MCF 10A (cell line): ENCODE results near the gene HNRNPM. TPM values are rescaled to one million over a fixed set of nuclear protein-coding genes. Genes with fewer than 3 reads are reported as not detected.

Experiments
- BruUV-seq: library from RNA; stranded (reverse); fragments of 400-500 nt; replicated peaks from 2 replicates; lab custom pipeline; 2021; lab: Mats Ljungman, UMichigan
- CTCF ChIA-PET: fragments of 300-600 bp; sonication (Branson Sonifier 250); formaldehyde crosslinking; extraction: SDS; loops from one replicate; lab custom pipeline; 2021; ENCODE audit warnings: antibody characterized with exemption, inconsistent platforms; lab: Yijun Ruan, JAX
- POLR2A ChIA-PET: fragments of 300-600, 350-650 bp; sonication (Branson Sonifier 250); formaldehyde crosslinking; extraction: SDS; loops from one replicate; lab custom pipeline; 2020; ENCODE audit warnings: antibody characterized with exemption, inconsistent platforms; lab: Yijun Ruan, JAX
- DNase-seq: peaks from one replicate; pipeline ENCODE4 v3.0.0-alpha.2; 2018; ENCODE audit not compliant: unreplicated experiment
- H3K27ac Mint-ChIP-seq: one replicate; pipeline ENCODE4 v1.8.0; 2022; ENCODE audit warnings: mild to moderate bottlenecking, low read depth, mixed read lengths; ENCODE audit not compliant: unreplicated experiment
- H3K27me3 Mint-ChIP-seq: one replicate; pipeline ENCODE4 v1.8.0; 2022; ENCODE audit warnings: mixed read lengths; ENCODE audit not compliant: insufficient read depth, unreplicated experiment
- H3K36me3 Mint-ChIP-seq: one replicate; pipeline ENCODE4 v1.8.0; 2022; ENCODE audit warnings: mild to moderate bottlenecking, moderate library complexity, mixed read lengths; ENCODE audit not compliant: insufficient read depth, unreplicated experiment
- H3K4me1 Mint-ChIP-seq: one replicate; pipeline ENCODE4 v1.8.0; 2022; ENCODE audit warnings: mixed read lengths; ENCODE audit not compliant: insufficient read depth, unreplicated experiment
- H3K4me3 Mint-ChIP-seq: one replicate; pipeline ENCODE4 v1.8.0; 2022; ENCODE audit warnings: mild to moderate bottlenecking, moderate library complexity, mixed read lengths; ENCODE audit not compliant: unreplicated experiment
- H3K9me3 Mint-ChIP-seq: one replicate; pipeline ENCODE4 v1.8.0; 2022; ENCODE audit warnings: mixed read lengths; ENCODE audit not compliant: unreplicated experiment
- intact Hi-C: fragments of 100-400 bp; cut with micrococcal nuclease; formaldehyde crosslinking; loops from 2 replicates; pipeline ENCODE4 v1.14.1; 2022
- total RNA-seq: library from RNA; stranded (reverse); gene quantifications from 2 replicates; pipeline ENCODE4 v1.2.3, GENCODE V29; 2022
- TF ChIP-seq, protein P1 (sequence below): fragments of 200-600 bp; IDR thresholded peaks from one replicate; pipeline ENCODE4 v1.8.0; 2022; ENCODE audit warnings: antibody characterized with exemption, mild to moderate bottlenecking; ENCODE audit not compliant: unreplicated experiment

HNRNPM gene
- total RNA-seq, 1 experiment from 2014 or later = 161 TPM

DNA sequence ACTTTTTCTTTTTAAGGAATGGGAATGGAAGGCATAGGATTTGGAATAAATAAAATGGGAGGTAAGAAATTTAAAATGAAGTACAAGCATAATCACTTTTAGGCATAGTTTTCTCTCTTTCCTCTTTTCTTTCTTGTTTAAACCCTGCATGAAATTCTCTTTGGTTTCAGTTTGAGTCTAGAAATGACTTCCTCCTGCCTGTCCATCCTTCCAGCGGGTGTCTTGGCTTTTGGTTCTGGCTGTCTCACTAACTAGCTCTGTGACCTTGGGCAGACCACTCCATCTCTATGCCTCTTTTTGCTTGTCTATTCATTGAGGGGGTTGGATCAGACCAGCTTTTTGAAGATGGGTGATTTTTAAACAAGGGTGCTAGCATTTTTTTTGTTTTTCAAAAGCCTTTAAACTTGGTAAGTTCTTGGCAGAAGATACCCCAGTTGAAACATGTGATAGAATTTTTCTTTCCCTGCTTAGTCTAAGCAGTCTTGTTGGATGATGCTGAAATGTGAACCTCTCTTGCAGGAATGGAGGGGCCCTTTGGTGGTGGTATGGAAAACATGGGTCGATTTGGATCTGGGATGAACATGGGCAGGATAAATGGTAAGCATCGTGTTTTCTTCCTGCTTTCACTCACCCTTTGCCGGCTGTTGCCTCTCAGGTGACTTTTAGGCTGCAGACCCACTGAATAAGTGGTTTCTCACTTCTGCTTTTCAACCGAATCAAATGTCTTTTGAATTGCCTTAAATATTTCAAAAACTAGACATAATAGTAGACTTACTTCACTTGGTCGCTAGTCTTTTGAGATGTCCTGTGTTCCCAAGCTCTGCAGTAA lies 29.1 kb downstream of the HNRNPM start:
- Mint-ChIP-seq H3K9me3 (no peaks in the 10 kb centered on the region), H3K27ac (no peak overlapping the region), H3K4me3 (no peak overlapping the region), H3K36me3 (peaks cover 100% of the 10 kb centered on the region), H3K27me3 (no peaks in the 10 kb centered on the region), H3K4me1 (peaks cover 8% of the 10 kb centered on the region)
- intact Hi-C loops = no loop called here
- TSS peak; percentile 5 for BruUV-seq
- TF ChIP-seq, protein P1, sequence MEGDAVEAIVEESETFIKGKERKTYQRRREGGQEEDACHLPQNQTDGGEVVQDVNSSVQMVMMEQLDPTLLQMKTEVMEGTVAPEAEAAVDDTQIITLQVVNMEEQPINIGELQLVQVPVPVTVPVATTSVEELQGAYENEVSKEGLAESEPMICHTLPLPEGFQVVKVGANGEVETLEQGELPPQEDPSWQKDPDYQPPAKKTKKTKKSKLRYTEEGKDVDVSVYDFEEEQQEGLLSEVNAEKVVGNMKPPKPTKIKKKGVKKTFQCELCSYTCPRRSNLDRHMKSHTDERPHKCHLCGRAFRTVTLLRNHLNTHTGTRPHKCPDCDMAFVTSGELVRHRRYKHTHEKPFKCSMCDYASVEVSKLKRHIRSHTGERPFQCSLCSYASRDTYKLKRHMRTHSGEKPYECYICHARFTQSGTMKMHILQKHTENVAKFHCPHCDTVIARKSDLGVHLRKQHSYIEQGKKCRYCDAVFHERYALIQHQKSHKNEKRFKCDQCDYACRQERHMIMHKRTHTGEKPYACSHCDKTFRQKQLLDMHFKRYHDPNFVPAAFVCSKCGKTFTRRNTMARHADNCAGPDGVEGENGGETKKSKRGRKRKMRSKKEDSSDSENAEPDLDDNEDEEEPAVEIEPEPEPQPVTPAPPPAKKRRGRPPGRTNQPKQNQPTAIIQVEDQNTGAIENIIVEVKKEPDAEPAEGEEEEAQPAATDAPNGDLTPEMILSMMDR = no peak
- ChIA-PET CTCF (interaction anchor here (0.6 to 1.8 kb wide), 5 partner anchors 13 to 107 kb away, joined by 3 to 6 read pairs (median 3); partner anchors contain the start of gene MARCHF2), POLR2A (interaction anchor here (0.6 to 1.2 kb wide), 3 partner anchors 28 to 358 kb away, joined by 3 read pairs; no protein-coding TSS in a partner anchor)
- DNase-seq = no peak

DNA sequence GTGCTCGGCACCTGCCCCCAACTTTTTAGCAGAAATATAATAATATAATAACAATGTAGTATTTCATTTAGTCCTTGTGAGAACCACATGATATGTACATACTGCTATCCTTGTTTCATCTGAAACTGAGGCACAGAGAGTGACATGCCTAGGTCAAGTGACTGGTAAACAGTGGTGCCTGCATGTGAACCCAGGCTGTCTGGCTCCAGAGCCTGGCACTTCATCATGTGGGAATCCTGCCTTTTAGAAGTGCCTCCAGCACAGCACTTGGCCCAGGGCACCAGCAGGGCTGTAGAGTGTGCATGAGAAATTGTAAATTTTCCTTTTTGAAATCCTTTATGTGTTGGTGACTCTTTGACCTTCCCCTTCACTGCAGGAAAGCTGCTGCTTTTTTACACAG lies 30.2 kb downstream of the HNRNPM start:
- POLR2A ChIA-PET = interaction anchor here (1.2 kb wide), 1 partner anchor 12 kb away, joined by 3 read pairs; no protein-coding TSS in a partner anchor

DNA sequence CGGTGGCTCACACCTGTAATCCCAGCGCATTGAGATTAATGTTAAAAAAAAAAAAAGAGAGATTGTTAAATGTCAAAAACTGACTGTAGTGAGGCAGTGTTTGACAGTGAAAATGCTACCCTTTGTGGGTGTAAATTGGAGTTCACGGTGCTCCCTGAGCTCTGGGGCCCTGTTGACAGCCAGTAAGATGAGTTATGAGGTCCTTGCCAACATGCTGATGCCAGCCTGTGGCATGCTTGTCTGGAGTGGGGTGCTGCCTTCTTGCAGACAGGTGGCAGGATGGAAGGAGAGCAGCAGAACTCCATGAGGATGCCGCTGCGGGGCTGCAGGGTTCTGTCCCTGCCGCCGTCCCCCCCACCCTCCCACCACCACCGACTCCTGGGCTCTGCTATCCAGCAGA lies 31.7 kb downstream of the HNRNPM start:
- TF ChIP-seq, protein P1 = no peak
- no peak overlapping the region for H3K4me3 Mint-ChIP-seq
- no peak for DNase-seq
- no peaks in the 10 kb centered on the region for H3K9me3 Mint-ChIP-seq
- ChIA-PET POLR2A (interaction anchor here (1.0 kb wide), 1 partner anchor 51 kb away, joined by 3 read pairs; no protein-coding TSS in a partner anchor), CTCF (interaction anchor here (1.1 kb wide), 1 partner anchor 79 kb away, joined by 3 read pairs; no protein-coding TSS in a partner anchor)
- H3K27ac Mint-ChIP-seq = no peak overlapping the region
- H3K4me1 Mint-ChIP-seq = peaks cover 19% of the 10 kb centered on the region
- H3K27me3 Mint-ChIP-seq = no peaks in the 10 kb centered on the region
- intact Hi-C loops = no loop called here
- peaks cover 90% of the 10 kb centered on the region for H3K36me3 Mint-ChIP-seq
- BruUV-seq = no TSS peak

More for the DNA sequence above, 30.2 kb downstream of the HNRNPM start:
- intact Hi-C loops = no loop called here
- H3K27ac Mint-ChIP-seq = no peak overlapping the region
- CTCF ChIA-PET = interaction anchor here (0.7 kb wide), 2 partner anchors 12 to 62 kb away, joined by 3 read pairs; partner anchors contain the start of gene MARCHF2
- H3K36me3 Mint-ChIP-seq = peaks cover 90% of the 10 kb centered on the region
- H3K4me1 Mint-ChIP-seq = peaks cover 8% of the 10 kb centered on the region
- H3K9me3 Mint-ChIP-seq = no peaks in the 10 kb centered on the region
- BruUV-seq = no TSS peak
- TF ChIP-seq, protein P1 = no peak
- no peak overlapping the region for H3K4me3 Mint-ChIP-seq
- DNase-seq = no peak
- H3K27me3 Mint-ChIP-seq = no peaks in the 10 kb centered on the region

DNA sequence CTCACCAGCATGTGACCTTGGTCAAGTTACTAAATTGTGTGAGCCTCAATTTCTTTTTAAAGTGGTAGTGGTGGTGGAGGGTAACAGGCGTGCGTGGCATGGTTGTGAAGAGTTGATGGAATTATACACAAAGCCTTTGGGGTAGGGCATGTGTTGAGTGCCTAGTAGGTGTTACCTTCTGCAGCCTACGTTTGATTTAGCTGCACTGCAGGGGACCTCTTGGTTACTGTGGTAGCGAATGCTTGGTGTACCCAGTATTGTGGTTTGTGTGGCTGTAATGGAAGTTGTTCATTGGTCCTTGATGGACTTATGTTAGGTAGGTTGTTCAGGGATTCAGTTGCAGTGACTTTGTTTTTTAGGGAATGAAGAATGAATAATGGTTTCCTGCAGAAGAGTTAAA lies 33.1 kb downstream of the HNRNPM start:
- no peak overlapping the region for H3K4me3 Mint-ChIP-seq
- intact Hi-C loops = no loop called here
- no peaks in the 10 kb centered on the region for H3K9me3 Mint-ChIP-seq
- peaks cover 90% of the 10 kb centered on the region for H3K36me3 Mint-ChIP-seq
- no TSS peak for BruUV-seq
- H3K27me3 Mint-ChIP-seq = no peaks in the 10 kb centered on the region
- DNase-seq = no peak
- ChIA-PET POLR2A (no interaction called here), CTCF (no interaction called here)
- no peak overlapping the region for H3K27ac Mint-ChIP-seq
- TF ChIP-seq, protein P1 = no peak
- H3K4me1 Mint-ChIP-seq = peaks cover 24% of the 10 kb centered on the region
